ENCODE measurements around the gene DUX4. TPM values are rescaled to one million over a fixed set of nuclear protein-coding genes. Genes with fewer than 3 reads are reported as not detected.

The DUX4 gene
- total RNA-seq, 1 experiment from 2014 or later = not detected

Other genes with a start within 250 kb of the DUX4 start
- gene FRG1, start 232.9 kb upstream of the DUX4 start, total RNA-seq (2022) = 24.2 and 31.8 TPM in 2 replicates
- gene FRG2, start 146.5 kb upstream of the DUX4 start, total RNA-seq (2022) = not detected in 2 replicates
- not detected in 2 replicates for gene DBET, start 109.3 kb upstream of the DUX4 start, total RNA-seq (2022)

Data from Calu3 (cell line).